A673 (cell line): Measurements from ENCODE around the gene CBLN1. TPM values are rescaled to one million over a fixed set of nuclear protein-coding genes. Genes with fewer than 3 reads are reported as not detected.

Source experiments
- BruUV-seq: library from RNA; stranded (reverse); fragments of 400-500 nt; replicated peaks from 2 replicates; lab custom pipeline; 2021; lab: Mats Ljungman, UMichigan
- CTCF ChIA-PET: fragments of 300-600 bp; sonication (Branson Sonifier 250); formaldehyde crosslinking; loops from one replicate; lab custom pipeline; 2022; ENCODE audit warnings: antibody characterized with exemption; lab: Charles Lee
- POLR2A ChIA-PET: fragments of 300-600 bp; sonication (Branson Sonifier 250); formaldehyde crosslinking; loops from one replicate; lab custom pipeline; 2022; ENCODE audit warnings: antibody characterized with exemption; ENCODE audit not compliant: low non-redundant PET; lab: Charles Lee
- DNase-seq: peaks from one replicate; pipeline ENCODE4 v3.0.0-alpha.2; 2015; ENCODE audit warnings: low spot score
- H3K27ac ChIP-seq: fragments of 200-600 bp; sonication (generic); 2 replicates; pipeline ENCODE4 v1.5.1; 2016; ENCODE audit warnings: mixed run types, low read depth, mild to moderate bottlenecking, mixed read lengths, antibody characterized with exemption, low read length; ENCODE audit not compliant: poor library complexity, severe bottlenecking
- H3K27me3 ChIP-seq: fragments of 200-600 bp; sonication (generic); replicated peaks from 2 replicates; pipeline ENCODE4 v1.6.1; 2017; ENCODE audit warnings: mixed run types, low read depth, mild to moderate bottlenecking, mixed read lengths, antibody characterized with exemption, low read length; ENCODE audit not compliant: insufficient read depth, poor library complexity
- H3K36me3 ChIP-seq: fragments of 200-600 bp; sonication (generic); 2 replicates; pipeline ENCODE4 v1.6.1; 2016; ENCODE audit warnings: mixed run types, mild to moderate bottlenecking, mixed read lengths, antibody characterized with exemption, low read length; ENCODE audit not compliant: insufficient read depth, poor library complexity, severe bottlenecking
- H3K4me1 ChIP-seq: fragments of 200-600 bp; sonication (generic); 2 replicates; pipeline ENCODE4 v1.6.1; 2017; ENCODE audit warnings: mixed run types, mild to moderate bottlenecking, mixed read lengths, antibody characterized with exemption, low read length; ENCODE audit not compliant: insufficient read depth, poor library complexity, severe bottlenecking
- H3K4me3 ChIP-seq: fragments of 200-600 bp; sonication (generic); 2 replicates; pipeline ENCODE4 v1.5.1; 2016; ENCODE audit warnings: low read depth, mixed run types, mild to moderate bottlenecking, mixed read lengths, low read length; ENCODE audit not compliant: poor library complexity, severe bottlenecking
- H3K9me3 ChIP-seq: fragments of 200-600 bp; sonication (generic); 2 replicates; pipeline ENCODE4 v1.6.1; 2016; ENCODE audit warnings: mixed run types, low read depth, mild to moderate bottlenecking, mixed read lengths, antibody characterized with exemption, low read length; ENCODE audit not compliant: poor library complexity, severe bottlenecking
- CTCF ChIP-seq: fragments of 300-800, 200-600 bp; sonication (generic); conservative IDR thresholded peaks from 2 replicates; pipeline ENCODE4 v1.5.1; 2017; ENCODE audit warnings: low read depth, mild to moderate bottlenecking, antibody characterized with exemption, low read length, moderate library complexity, mixed read lengths
- EZH2 ChIP-seq: fragments of 200-600 bp; sonication (generic); IDR thresholded peaks from 2 replicates; pipeline ENCODE4 v1.6.1; 2017; ENCODE audit warnings: borderline replicate concordance, low read depth, mild to moderate bottlenecking, mixed read lengths, antibody characterized with exemption, low read length; ENCODE audit not compliant: poor library complexity, severe bottlenecking
- intact Hi-C: fragments of 100-400 bp; cut with micrococcal nuclease; formaldehyde crosslinking; loops from one replicate; pipeline ENCODE4 v1.10.0; 2022; ENCODE audit not compliant: unreplicated experiment
- total RNA-seq: library from RNA; stranded (reverse); gene quantifications from 2 replicates; pipeline ENCODE4 v1.2.3, GENCODE V29; 2021

Gene CBLN1
- total RNA-seq, 1 experiment from 2014 or later: not detected

GRCh38 chr16:49312389-49312985, 30.8 kb upstream of the CBLN1 start:
- no peak for TF ChIP-seq EZH2
- TF ChIP-seq CTCF: no peak
- no peak overlapping the region for H3K4me3 ChIP-seq
- H3K4me1 ChIP-seq: no peaks in the 10 kb centered on the region
- H3K9me3 ChIP-seq: no peaks in the 10 kb centered on the region
- no peak overlapping the region for H3K27ac ChIP-seq
- DNase-seq: no peak
- H3K36me3 ChIP-seq: no peaks in the 10 kb centered on the region
- POLR2A ChIA-PET: interaction anchor here (0.7 kb wide), 1 partner anchor 1259 kb away, joined by 3 read pairs; no protein-coding TSS in a partner anchor
- intact Hi-C loops: no loop called here
- CTCF ChIA-PET: interaction anchor here (0.6 kb wide), 1 partner anchor 692 kb away, joined by 3 read pairs; no protein-coding TSS in a partner anchor
- H3K27me3 ChIP-seq: peaks cover 70% of the 10 kb centered on the region
- no TSS peak for BruUV-seq

GRCh38 chr16:49311823-49312222, 30.2 kb upstream of the CBLN1 start:
- no peak for TF ChIP-seq CTCF
- no peak for TF ChIP-seq EZH2
- intact Hi-C loops: no loop called here
- H3K4me1 ChIP-seq: no peaks in the 10 kb centered on the region
- no peak overlapping the region for H3K27ac ChIP-seq
- no TSS peak for BruUV-seq
- H3K4me3 ChIP-seq: no peak overlapping the region
- H3K36me3 ChIP-seq: no peaks in the 10 kb centered on the region
- CTCF ChIA-PET: no interaction called here
- H3K9me3 ChIP-seq: no peaks in the 10 kb centered on the region
- DNase-seq: no peak
- peaks cover 63% of the 10 kb centered on the region for H3K27me3 ChIP-seq
- POLR2A ChIA-PET: interaction anchor here (0.7 kb wide), 1 partner anchor 1259 kb away, joined by 3 read pairs; no protein-coding TSS in a partner anchor

- CTCF ChIA-PET: no interaction called here
- peaks cover 38% of the 10 kb centered on the region for H3K27me3 ChIP-seq
- H3K27ac ChIP-seq: no peak overlapping the region
- POLR2A ChIA-PET: no interaction called here
- intact Hi-C loops: no loop called here
- H3K4me1 ChIP-seq: no peaks in the 10 kb centered on the region
- no peaks in the 10 kb centered on the region for H3K36me3 ChIP-seq
- no peak overlapping the region for H3K4me3 ChIP-seq
- no peak for TF ChIP-seq EZH2
- no peak for TF ChIP-seq CTCF
- H3K9me3 ChIP-seq: no peaks in the 10 kb centered on the region
- no TSS peak for BruUV-seq
- DNase-seq: no peak
Observed at GRCh38 chr16:49307176-49307575, 25.5 kb upstream of the CBLN1 start.
